ENCODE measurements around the gene SHISA2.

DNA sequence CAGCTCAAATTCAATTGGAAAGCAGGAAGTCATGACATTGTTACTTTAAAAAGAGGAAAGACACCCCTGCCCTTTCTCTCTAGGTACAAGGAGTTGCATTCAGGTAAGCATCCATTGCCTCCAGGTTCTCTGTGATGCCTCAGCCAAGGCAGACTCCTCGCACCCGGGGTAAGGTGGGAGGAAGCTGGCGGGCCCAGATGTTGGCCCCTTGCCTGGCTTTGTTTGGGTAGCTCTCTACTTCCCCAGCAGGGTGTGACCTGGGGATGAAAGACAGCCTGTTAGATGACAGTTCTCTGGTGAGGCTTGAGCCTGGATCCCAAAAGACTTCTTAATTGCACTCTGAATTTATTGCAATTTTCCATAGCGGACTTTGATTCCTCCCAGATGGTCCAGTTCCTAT, 25.6 kb downstream of the SHISA2 start:
- TF ChIP-seq EZH2 (IDR thresholded peaks at IDR 0.05; ENCODE audit: borderline replicate concordance, low read length) = no peak
- TF ChIP-seq CTCF (IDR thresholded peaks at IDR 0.05; ENCODE audit: low read length) = no peak

All from OCI-LY1 (cell line).